Inflammatory macrophage treated with lipopolysaccharide for 4 hours (primary cell): ENCODE results near the gene MED25.

Experiments
- DNase-seq: peaks from one replicate; pipeline ENCODE4 v3.0.0-alpha.2; 2020

The MED25 gene

GRCh38 chr19:49845414-49845813 lies 27.3 kb downstream of the MED25 start:
- no peak for DNase-seq

- DNase-seq = no peak
Measured at GRCh38 chr19:49846408-49846807, 28.3 kb downstream of the MED25 start.

GRCh38 chr19:49847731-49848696 lies 29.9 kb downstream of the MED25 start:
- DNase-seq = peak; percentile 87

- DNase-seq = peak; percentile 19
Measured at GRCh38 chr19:49848938-49849337, 30.8 kb downstream of the MED25 start.

GRCh38 chr19:49849433-49850220 lies 31.5 kb downstream of the MED25 start:
- no peak for DNase-seq

GRCh38 chr19:49850221-49850486 lies 32.1 kb downstream of the MED25 start:
- no peak for DNase-seq

GRCh38 chr19:49850487-49851342 lies 32.6 kb downstream of the MED25 start, which contains the start of gene PTOV1:
Gene PTOV1, plus strand, starts transcription at chr19:49851159.
- DNase-seq = peak; percentile 93

GRCh38 chr19:49851456-49852259 lies 33.6 kb downstream of the MED25 start:
- DNase-seq = no peak

GRCh38 chr19:49852631-49853126 lies 34.6 kb downstream of the MED25 start:
- no peak for DNase-seq

GRCh38 chr19:49853852-49854377 lies 35.8 kb downstream of the MED25 start:
- DNase-seq = no peak

GRCh38 chr19:49854378-49855263 lies 36.5 kb downstream of the MED25 start:
- no peak for DNase-seq

GRCh38 chr19:49855277-49855675 lies 37.2 kb downstream of the MED25 start:
- DNase-seq = no peak

- no peak for DNase-seq
Measured at GRCh38 chr19:49855676-49856573, 37.8 kb downstream of the MED25 start.

GRCh38 chr19:49856574-49857021 lies 38.5 kb downstream of the MED25 start:
- no peak for DNase-seq

- DNase-seq = no peak
Measured at GRCh38 chr19:49857061-49857837, 39.2 kb downstream of the MED25 start.

- DNase-seq = no peak
Measured at GRCh38 chr19:49857838-49858087, 39.7 kb downstream of the MED25 start.

- no peak for DNase-seq
Measured at GRCh38 chr19:49858088-49858985, 40.2 kb downstream of the MED25 start.
